ENCODE data around the gene RNF167. TPM values are rescaled to one million over a fixed set of nuclear protein-coding genes. Genes with fewer than 3 reads are reported as not detected.
A peak's percentile ranks its signal among the peaks of the same experiment; 100 is the strongest.

RNF167 gene
- total RNA-seq, 1 experiment from 2014 or later = 100.0 TPM

- no peak overlapping the region for H3K4me3 Mint-ChIP-seq (ENCODE audit: unreplicated experiment)
- H3K36me3 Mint-ChIP-seq (ENCODE audit: insufficient read depth, unreplicated experiment) = peaks cover 68% of the 10 kb centered on the region
- DNase-seq (ENCODE audit: unreplicated experiment) = no peak
- peak overlapping the region; percentile 90 for H3K27ac Mint-ChIP-seq (ENCODE audit: low read depth, unreplicated experiment)
- intact Hi-C loops (cut with micrococcal nuclease) = no loop called here
- H3K27me3 Mint-ChIP-seq (ENCODE audit: insufficient read depth, unreplicated experiment) = no peaks in the 10 kb centered on the region
- TF ChIP-seq, protein P1, sequence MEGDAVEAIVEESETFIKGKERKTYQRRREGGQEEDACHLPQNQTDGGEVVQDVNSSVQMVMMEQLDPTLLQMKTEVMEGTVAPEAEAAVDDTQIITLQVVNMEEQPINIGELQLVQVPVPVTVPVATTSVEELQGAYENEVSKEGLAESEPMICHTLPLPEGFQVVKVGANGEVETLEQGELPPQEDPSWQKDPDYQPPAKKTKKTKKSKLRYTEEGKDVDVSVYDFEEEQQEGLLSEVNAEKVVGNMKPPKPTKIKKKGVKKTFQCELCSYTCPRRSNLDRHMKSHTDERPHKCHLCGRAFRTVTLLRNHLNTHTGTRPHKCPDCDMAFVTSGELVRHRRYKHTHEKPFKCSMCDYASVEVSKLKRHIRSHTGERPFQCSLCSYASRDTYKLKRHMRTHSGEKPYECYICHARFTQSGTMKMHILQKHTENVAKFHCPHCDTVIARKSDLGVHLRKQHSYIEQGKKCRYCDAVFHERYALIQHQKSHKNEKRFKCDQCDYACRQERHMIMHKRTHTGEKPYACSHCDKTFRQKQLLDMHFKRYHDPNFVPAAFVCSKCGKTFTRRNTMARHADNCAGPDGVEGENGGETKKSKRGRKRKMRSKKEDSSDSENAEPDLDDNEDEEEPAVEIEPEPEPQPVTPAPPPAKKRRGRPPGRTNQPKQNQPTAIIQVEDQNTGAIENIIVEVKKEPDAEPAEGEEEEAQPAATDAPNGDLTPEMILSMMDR (IDR thresholded peaks at IDR 0.05; ENCODE audit: unreplicated experiment) = no peak
- no TSS peak for BruUV-seq (replicated peaks)
- ChIA-PET POLR2A (interaction anchor here (0.7 to 21.5 kb wide), 3 partner anchors 13 to 33 kb away, joined by 3 to 639 read pairs (median 182); partner anchors contain the start of gene SPAG7), CTCF (interaction anchor here (0.7 kb wide), 2 partner anchors 34 to 155 kb away, joined by 3 read pairs; partner anchors contain the start of gene GLTPD2)
- peaks cover 59% of the 10 kb centered on the region for H3K4me1 Mint-ChIP-seq (ENCODE audit: insufficient read depth, unreplicated experiment)
- no peaks in the 10 kb centered on the region for H3K9me3 Mint-ChIP-seq (ENCODE audit: unreplicated experiment)
Measured at GRCh38 chr17:4944163-4944553, 4.1 kb downstream of the RNF167 start.

- intact Hi-C loops (cut with micrococcal nuclease) = no loop called here
- Mint-ChIP-seq H3K4me3 (ENCODE audit: unreplicated experiment) (peak overlapping the region; percentile 74), H3K4me1 (ENCODE audit: insufficient read depth, unreplicated experiment) (peaks cover 59% of the 10 kb centered on the region), H3K36me3 (ENCODE audit: insufficient read depth, unreplicated experiment) (peaks cover 68% of the 10 kb centered on the region), H3K9me3 (ENCODE audit: unreplicated experiment) (no peaks in the 10 kb centered on the region), H3K27me3 (ENCODE audit: insufficient read depth, unreplicated experiment) (no peaks in the 10 kb centered on the region), H3K27ac (ENCODE audit: low read depth, unreplicated experiment) (peak overlapping the region; percentile 90)
- TF ChIP-seq, protein P1 (IDR thresholded peaks at IDR 0.05; ENCODE audit: unreplicated experiment) = no peak
- DNase-seq (ENCODE audit: unreplicated experiment) = no peak
- ChIA-PET CTCF (interaction anchor here (0.7 to 1.7 kb wide), 2 partner anchors 35 kb away, joined by 3 to 5 read pairs; no protein-coding TSS in a partner anchor), POLR2A (interaction anchor here (0.6 to 21.5 kb wide), 3 partner anchors 23 to 145 kb away, joined by 3 to 639 read pairs (median 182); partner anchors contain the start of gene SPAG7)
- no TSS peak for BruUV-seq (replicated peaks)
Measured at GRCh38 chr17:4944554-4945175, 4.6 kb downstream of the RNF167 start.

GRCh38 chr17:4945176-4945943, 5.3 kb downstream of the RNF167 start:
- intact Hi-C loops (cut with micrococcal nuclease) = no loop called here
- H3K4me1 Mint-ChIP-seq (ENCODE audit: insufficient read depth, unreplicated experiment) = peaks cover 59% of the 10 kb centered on the region
- H3K9me3 Mint-ChIP-seq (ENCODE audit: unreplicated experiment) = no peaks in the 10 kb centered on the region
- BruUV-seq (replicated peaks) = no TSS peak
- ChIA-PET CTCF (interaction anchor here (0.6 to 1.7 kb wide), 4 partner anchors 36 to 250 kb away, joined by 3 to 5 read pairs (median 5); partner anchors contain the start of gene MED11), POLR2A (interaction anchor here (0.6 to 21.5 kb wide), 7 partner anchors 11 to 235 kb away, joined by 3 to 639 read pairs (median 5); partner anchors contain the start of genes ARRB2, PSMB6 and SPAG7)
- H3K4me3 Mint-ChIP-seq (ENCODE audit: unreplicated experiment) = peak overlapping the region; percentile 74
- peak overlapping the region; percentile 90 for H3K27ac Mint-ChIP-seq (ENCODE audit: low read depth, unreplicated experiment)
- TF ChIP-seq, protein P1 (IDR thresholded peaks at IDR 0.05; ENCODE audit: unreplicated experiment) = no peak
- DNase-seq (ENCODE audit: unreplicated experiment) = peak; percentile 96
- H3K36me3 Mint-ChIP-seq (ENCODE audit: insufficient read depth, unreplicated experiment) = peaks cover 62% of the 10 kb centered on the region
- H3K27me3 Mint-ChIP-seq (ENCODE audit: insufficient read depth, unreplicated experiment) = no peaks in the 10 kb centered on the region

- Mint-ChIP-seq H3K4me3 (ENCODE audit: unreplicated experiment) (peak overlapping the region; percentile 74), H3K27me3 (ENCODE audit: insufficient read depth, unreplicated experiment) (no peaks in the 10 kb centered on the region), H3K27ac (ENCODE audit: low read depth, unreplicated experiment) (peak overlapping the region; percentile 93), H3K9me3 (ENCODE audit: unreplicated experiment) (no peaks in the 10 kb centered on the region), H3K4me1 (ENCODE audit: insufficient read depth, unreplicated experiment) (peaks cover 63% of the 10 kb centered on the region), H3K36me3 (ENCODE audit: insufficient read depth, unreplicated experiment) (peaks cover 57% of the 10 kb centered on the region)
- CTCF ChIA-PET = interaction anchor here (0.6 to 1.7 kb wide), 5 partner anchors 36 to 250 kb away, joined by 3 to 5 read pairs (median 5); partner anchors contain the start of gene MED11
- intact Hi-C loops (cut with micrococcal nuclease) = no loop called here
- BruUV-seq (replicated peaks) = no TSS peak
- TF ChIP-seq, protein P1 (IDR thresholded peaks at IDR 0.05; ENCODE audit: unreplicated experiment) = no peak
- POLR2A ChIA-PET = interaction anchor here (1.2 to 21.5 kb wide), 7 partner anchors 11 to 236 kb away, joined by 3 to 639 read pairs (median 6); partner anchors contain the start of genes ARRB2, INCA1, KIF1C and PSMB6
- peak; percentile 26 for DNase-seq (ENCODE audit: unreplicated experiment)
Measured at GRCh38 chr17:4945944-4946280, 5.8 kb downstream of the RNF167 start.
